GM19397 (cell line): ENCODE measurements around the gene DLG5.

Experiments used
- ATAC-seq: cut with Tn5 transposase; IDR thresholded peaks from one replicate; pipeline ENCODE4 v1.9.1; 2021; ENCODE audit warnings: mild to moderate bottlenecking, moderate library complexity; ENCODE audit not compliant: unreplicated experiment

Gene DLG5

DNA sequence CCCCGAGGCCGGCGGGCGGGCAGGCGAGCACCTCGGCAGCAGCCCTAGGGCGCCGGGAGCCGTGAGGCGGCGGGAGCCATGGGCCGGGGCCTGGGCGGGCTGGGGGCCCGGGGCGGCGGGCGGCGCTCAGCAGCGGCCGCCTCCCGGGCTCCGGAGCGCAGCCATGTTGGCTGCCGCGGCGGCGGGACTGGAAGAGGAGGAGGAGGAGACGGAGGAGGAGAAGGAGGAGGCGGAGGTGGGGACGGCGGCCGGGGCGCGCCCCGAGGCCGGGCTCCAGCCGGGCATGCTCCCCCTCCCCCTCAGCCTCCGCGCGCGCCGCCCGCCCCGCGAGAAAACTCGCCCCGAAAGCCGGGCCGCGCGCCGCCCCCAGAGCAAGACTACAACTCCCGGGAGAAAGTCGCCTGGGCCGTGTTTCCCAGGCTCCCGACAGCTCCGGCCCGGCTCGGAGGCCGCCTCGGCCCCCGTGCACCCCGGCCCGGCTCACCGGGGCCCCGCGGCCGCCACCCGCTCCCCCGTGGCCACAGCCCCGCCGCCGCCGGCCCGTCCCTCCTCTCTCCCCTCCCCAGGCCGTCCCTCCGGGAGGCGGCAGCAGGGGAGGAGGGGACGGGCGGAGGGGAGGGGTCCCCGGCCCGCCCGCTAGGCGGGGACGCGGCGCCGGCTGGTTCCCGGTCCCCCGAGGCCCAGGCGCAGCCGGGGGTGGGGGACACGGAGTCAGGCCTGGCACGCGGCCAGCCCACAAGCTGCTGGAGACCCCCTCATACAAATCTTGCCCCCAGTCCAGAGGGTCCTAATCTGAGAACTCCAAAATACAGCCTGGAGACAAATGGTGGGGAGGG lies at the start of gene DLG5:
DLG5 (minus strand) TSS at position 190 of the 836 bp plus-strand sequence. CDS start 235 bp downstream, outside the sequence.
- ATAC-seq: peak; percentile 64

- no peak for ATAC-seq
These were observed 48.6 kb upstream of the DLG5 start for GRCh38 chr10:77975086-77975666.

GRCh38 chr10:77974396-77975074 lies 48.0 kb upstream of the DLG5 start:
- no peak for ATAC-seq

GRCh38 chr10:77973276-77973675 lies 46.7 kb upstream of the DLG5 start:
- no peak for ATAC-seq

GRCh38 chr10:77972148-77972547 lies 45.6 kb upstream of the DLG5 start:
- ATAC-seq: no peak

DNA sequence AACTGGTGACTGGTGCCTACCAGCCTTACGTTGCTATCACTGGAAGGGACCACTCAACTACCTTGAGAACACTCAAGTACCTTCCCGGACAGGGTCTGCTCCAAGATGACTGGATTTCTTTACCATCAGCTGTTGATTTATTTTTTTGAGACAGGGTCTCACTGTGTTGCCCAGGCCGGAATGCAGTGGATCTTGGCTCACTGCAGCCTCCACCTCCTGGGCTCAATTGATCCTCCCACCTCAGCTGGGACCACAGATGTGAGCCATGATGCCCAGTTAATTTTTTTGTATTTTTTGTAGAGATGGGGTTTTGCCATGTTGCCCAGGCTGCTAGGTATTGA lies 45.2 kb upstream of the DLG5 start:
- ATAC-seq: no peak

DNA sequence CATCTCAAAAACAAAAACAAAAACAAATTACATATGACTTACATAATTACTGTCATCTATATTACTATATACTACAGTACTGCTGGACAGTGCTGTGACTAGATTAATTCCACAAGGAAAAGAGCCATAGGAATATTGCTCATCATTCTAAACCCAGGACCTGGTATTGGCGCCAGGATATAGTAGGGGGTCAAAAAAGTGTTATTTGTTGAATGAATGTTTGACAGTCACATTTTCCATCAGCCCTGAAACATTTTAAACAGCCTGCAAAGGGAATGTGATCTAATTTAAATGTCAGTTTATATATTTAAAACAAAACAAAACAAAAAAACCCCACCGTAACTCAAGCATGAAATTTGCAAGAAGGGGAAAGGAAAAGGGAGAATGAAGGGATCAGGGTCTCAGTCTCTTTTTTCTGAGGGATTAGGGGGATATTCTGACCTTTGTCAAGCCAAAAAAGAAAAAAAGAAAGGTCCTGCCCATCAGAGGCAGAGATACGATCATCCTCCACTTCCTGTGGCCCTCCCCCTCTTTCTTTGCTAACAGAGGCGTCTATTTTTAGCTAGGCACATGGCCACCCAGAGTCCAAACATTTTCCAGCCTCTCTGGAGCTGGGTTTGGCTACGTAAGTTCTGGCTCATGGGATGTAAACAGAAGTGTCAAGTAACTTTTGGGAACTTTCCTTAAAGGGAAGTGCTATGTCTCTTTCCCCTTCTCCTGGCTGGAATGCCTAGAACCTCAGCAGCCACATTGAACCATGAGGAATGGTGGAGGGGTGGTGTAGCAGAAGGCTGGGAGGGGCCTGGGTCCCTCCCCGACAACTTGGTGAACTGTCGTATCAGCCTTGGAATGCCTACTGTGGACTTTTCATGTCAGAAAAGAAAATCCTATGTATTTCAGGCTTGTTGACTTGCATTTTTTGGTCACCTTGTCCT lies 44.6 kb upstream of the DLG5 start:
- no peak for ATAC-seq

- no peak for ATAC-seq
These were observed 42.6 kb upstream of the DLG5 start for GRCh38 chr10:77969114-77969513.

GRCh38 chr10:77967611-77968022 lies 41.1 kb upstream of the DLG5 start:
- ATAC-seq: no peak

- ATAC-seq: no peak
These were observed 38.7 kb upstream of the DLG5 start for GRCh38 chr10:77965294-77965693.

DNA sequence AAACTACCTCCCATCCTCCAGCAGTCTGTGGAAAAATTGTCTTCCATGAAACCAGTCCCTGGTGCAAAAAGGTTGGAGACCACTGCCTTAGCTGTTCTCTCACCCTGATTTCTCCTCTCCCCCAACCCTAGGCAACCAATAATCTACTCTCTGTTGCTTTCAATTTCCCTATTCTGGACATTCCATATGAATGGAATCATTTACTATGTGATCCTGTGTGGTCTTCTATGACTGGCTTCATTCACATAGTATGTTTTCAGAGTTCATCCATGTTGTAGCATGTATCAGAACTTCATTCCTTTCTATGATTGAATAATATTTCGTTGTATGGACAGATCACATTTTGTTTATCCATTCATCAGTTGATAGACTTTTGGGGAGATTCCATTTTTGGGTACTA lies 38.3 kb upstream of the DLG5 start:
- no peak for ATAC-seq

- ATAC-seq: no peak
These were observed 37.3 kb upstream of the DLG5 start for GRCh38 chr10:77963901-77964300.

DNA sequence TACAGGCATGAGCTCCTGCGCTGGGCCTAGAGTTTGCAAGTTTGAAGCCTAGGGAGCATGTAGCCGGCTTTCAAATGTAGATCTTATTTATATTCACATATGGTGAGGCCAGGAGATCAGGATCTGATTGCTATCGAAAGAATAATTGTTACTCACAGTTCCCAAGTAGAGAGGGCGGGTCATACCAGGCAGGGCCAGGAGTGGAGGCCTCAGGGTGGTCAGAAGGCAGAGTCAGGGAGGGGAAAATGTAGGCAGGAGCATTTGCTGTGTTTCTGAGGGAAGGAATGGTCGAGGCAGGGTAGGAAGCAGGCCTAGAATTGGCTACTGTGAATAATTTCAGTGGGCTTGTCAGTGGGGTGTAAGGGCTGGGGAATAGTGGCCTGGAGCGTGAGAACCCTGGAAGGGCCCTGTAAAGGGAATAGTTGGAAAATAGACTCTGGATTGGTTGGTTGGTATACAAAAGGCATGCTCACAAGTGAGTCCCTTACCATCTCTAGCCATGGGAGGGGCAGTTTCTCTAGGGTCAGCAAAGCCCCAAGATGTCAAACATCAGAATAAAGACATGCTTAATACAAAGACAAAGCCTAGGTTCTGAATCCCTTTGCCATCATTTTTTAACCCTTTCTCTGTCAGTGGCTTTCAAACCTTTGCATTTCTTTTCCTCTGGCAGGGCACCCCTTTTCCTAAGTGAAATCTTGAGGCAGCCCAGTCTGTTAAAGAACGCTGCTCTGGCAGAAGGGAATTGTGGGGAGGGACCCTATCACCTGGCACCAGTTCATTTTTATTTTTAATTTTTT lies 36.0 kb upstream of the DLG5 start:
- no peak for ATAC-seq

DNA sequence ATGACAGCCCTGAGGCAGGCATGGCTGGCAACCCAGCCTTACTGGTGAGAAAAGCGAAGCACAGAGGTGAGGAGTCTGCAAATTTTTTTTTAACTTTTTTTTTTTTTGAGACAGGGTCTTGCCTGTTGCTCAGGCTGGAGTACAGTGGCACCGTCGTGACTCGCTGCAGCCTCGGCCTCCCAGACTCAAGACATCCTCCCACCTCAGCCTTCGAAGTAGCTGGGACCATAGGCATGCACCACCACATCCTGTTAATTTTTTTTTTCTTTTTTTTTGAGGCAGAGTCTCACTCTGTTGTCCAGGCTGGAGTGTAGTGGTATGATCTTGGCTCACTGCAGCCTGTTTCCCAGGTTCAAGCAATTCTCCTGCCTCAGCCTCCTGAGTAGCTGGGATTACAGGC lies 35.1 kb upstream of the DLG5 start:
- ATAC-seq: no peak

- ATAC-seq: no peak
These were observed 34.3 kb upstream of the DLG5 start for GRCh38 chr10:77960829-77961329.

DNA sequence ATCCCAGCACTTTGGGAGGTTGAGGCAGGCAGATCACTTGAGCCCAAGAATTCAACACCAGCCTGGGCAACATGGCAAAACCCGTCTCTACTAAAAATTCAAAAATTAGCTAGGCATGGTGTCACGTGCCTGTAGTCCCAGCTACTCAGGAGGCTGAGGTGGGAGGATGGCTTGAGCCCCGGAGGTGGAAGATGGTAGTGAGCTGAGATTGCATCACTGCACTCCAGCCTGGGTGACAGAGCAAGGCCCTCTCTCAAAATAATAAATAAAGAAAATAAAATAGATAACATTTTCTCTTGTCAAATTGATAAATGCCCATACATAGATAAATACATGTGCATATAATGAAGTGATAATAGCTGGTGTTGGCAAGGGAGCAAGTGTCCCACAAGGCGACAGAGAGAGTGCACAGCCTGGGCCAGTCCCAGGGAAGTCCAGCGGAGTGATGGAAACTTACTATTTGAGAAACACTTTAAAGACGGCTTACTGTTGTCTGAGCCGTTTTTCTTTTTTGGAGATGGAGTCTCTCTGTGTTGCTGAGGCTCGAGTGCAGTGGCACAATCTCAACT lies 33.4 kb upstream of the DLG5 start:
- ATAC-seq: no peak

DNA sequence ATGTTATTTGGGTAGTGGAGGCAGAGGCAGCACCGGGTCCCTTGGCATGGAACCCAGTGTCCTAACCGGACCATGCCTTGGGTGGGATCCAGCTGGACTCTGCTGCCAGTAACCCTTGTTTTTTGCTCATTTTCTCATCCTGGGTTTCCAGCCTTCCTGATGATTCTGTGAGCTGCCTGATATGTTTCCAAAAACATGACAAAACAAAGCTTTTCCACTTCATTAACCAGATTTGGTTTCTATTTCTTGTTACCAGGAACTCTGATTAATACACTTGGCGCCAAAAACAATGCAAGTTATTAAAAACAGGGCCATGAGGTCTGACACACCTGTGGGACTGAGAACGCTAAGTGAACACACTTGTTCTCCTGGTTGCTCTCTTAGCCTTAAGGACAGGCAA lies 32.8 kb upstream of the DLG5 start:
- no peak for ATAC-seq

DNA sequence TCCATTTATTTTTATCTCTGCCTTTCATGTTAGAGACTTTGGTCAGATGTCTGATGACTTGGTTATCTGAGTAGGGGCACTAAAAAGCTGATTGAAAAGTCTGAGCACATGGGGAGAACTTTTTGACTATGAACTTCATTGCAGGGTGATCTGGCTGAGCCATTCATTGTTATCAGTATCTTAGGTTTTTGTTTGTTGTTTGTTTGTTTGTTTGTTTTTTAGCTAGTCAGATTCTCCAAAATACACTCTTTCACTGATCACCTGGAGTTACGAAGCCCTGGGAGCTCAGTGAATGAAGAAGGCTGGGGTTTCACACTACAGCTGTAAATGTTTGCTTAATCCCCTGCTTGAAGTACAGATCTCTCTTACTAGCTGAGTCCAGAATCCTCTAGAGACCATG lies 28.6 kb upstream of the DLG5 start:
- ATAC-seq: no peak

DNA sequence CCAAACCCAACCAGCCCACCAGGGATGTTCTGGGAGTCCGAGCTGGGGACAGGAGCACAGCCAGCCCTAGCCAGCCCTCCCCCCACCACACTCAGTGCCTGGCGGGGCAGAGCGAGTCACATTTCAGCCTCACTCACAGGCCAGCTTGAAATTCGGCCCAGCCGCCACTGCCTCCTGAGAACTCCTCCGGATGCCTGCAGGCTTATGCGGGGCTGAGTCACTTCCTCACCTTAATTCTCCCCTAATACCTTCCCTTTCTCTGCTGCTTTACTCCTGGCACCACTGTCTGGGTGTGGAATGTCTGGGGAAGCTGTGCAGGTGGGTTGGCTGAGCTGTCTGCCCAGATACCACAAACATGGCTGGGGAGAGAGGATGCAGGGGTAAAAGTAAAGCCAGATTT lies 22.6 kb upstream of the DLG5 start:
- ATAC-seq: no peak

- ATAC-seq: no peak
These were observed 19.5 kb upstream of the DLG5 start for GRCh38 chr10:77946084-77946483.
